SK-MEL-5 (cell line): ENCODE data around the gene CBFA2T3. TPM values are rescaled to one million over a fixed set of nuclear protein-coding genes. Genes with fewer than 3 reads are reported as not detected.
"Not testable (repeated sequence)": the region's sequence is repeated elsewhere in the genome, so short reads cannot be mapped to it uniquely, and the experiment has no call there.

Source experiments
- DNase-seq: peaks from one replicate; pipeline ENCODE4 v3.0.0-alpha.2; 2016; ENCODE audit warnings: low read depth, low spot score
- in situ Hi-C: cut with HindIII; loops from 2 replicates; pipeline ENCODE4 v1.10.0; 2016; ENCODE audit warnings: low sequenced_read_pairs, high pct_unique_total_duplicates, low pct_unique_long_range_greater_than_20kb
- polyA plus RNA-seq, 2 experiments: library from polyadenylated mRNA; depleted of rRNA; stranded (reverse); fragments of >200 nt; gene quantifications; 2 replicates each; pipeline ENCODE4 v1.2.3, GENCODE V29; 2015
- total RNA-seq: library from RNA; depleted of rRNA; stranded (reverse); fragments of >200 nt; shearing (Covaris generic); gene quantifications from 2 replicates; pipeline ENCODE4 v1.2.3, GENCODE V29; 2014; rRNA removed

The CBFA2T3 gene
- not detected in 2 replicates for total RNA-seq
- polyA plus RNA-seq (2015; cell fraction: cytosol; rRNA removed): 0.08 and 0.23 TPM in 2 replicates
- polyA plus RNA-seq (2015; cell fraction: nucleus; rRNA removed): 0.23 and 0.43 TPM in 2 replicates

DNA sequence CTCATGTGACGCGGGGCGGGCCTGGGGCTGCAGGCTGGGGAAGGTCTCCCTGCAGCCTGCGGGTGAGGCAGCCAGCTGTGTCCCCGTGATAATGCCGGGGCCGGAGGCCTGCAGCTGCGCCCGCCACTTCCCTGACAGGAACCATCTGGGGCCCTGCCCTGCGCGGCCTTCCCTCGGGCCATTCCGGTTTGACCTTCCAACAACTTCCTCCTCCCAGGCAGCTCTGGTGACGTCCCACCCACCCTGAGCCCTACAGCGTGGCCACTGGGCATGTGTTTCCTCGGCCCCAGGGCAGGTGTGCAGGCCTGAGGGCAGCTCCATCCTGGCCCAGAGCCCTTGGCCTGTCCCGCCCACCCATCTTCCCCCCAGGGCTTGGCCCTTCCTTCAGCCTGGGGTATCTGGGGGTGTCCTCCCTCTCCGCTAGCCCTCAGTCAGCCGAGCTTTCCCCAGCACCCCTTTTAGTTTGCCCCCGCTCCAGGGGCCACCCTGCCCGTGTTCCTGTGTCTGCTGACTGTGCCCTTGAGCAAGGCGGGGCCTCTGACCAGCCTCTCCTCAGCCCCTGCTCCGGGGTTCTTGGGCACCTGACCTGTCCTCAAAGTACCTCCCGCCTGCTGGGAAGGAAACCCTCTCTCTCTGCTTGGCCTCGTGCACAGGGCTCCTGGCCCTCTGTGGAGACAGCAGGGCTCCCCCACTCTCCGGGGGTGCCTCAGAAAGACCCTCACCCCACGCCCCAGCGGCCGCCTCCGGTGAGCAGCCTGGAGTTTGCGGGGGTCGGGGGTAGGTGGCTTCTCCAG, at the start of gene CBFA2T3:
Gene CBFA2T3 (minus strand): TSS at position 190 of the 794 bp plus-strand sequence. CDS start 400 bp downstream, outside the sequence.
- in situ Hi-C loops: no loop called here
- DNase-seq: no peak

GRCh38 chr16:89026121-89026612, 49.2 kb upstream of the CBFA2T3 start:
- in situ Hi-C loops: no loop called here

DNA sequence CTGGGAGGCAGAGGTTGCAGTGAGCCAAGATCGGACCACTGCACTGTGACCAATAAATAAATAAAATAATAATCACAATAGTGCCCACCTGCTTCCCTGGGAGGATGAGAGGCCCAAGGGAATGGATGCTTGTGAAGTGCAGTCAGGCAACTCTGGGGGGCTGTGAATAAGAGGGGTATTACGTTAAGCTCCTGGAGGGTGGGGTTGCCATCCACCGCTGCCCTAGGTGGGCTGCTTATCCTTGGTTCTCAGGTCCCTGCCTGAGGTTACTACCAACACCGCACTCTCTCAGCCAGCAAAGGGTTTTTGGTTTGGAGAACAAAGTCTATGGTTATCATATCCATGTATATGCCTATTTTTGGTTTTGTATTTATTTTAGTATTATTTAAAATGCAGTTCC, 48.6 kb upstream of the CBFA2T3 start:
- DNase-seq: no peak
- in situ Hi-C loops: no loop called here

More at GRCh38 chr16:89026121-89026612, 49.2 kb upstream of the CBFA2T3 start:
- DNase-seq: no peak

- no peak for DNase-seq
- in situ Hi-C loops: no loop called here
These were observed 47.6 kb upstream of the CBFA2T3 start for GRCh38 chr16:89024546-89025060.

- in situ Hi-C loops: no loop called here
- DNase-seq: no peak
These were observed 46.9 kb upstream of the CBFA2T3 start for GRCh38 chr16:89023621-89024511.

GRCh38 chr16:89023151-89023551, 46.1 kb upstream of the CBFA2T3 start:
- in situ Hi-C loops: no loop called here
- no peak for DNase-seq

- in situ Hi-C loops: no loop called here
- no peak for DNase-seq
These were observed 45.2 kb upstream of the CBFA2T3 start for GRCh38 chr16:89022051-89022836.

DNA sequence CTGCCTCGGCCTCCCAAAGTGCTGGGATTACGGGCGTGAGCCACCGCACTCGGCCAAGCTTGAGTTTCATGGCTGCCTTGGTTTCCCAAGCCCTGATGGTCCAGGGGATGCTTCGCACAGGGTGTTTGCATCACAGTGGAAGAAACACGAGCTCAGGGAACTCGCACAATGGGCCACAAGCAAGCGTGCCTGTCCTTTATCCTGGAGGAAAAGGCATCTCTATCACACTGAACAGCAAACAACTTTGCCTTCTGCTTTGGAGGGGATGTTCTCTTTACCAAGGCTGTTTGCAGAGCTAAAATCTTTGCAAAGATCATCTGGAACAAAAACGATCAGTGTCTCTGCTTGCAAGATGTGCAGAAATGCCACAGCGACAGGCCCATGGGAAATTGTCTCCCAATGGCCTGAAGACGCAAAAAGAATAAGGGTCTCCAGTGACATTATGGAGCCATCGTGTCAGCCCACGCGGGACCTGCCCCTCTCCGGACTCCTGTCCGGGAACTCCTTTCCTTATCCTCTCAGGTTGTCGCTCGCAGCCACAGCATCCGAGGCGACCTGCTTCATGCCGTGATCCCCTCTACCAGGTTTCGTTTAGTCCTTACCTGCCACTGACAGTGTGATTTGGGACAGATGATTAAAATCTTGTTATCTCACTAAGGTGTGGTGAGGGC, 44.1 kb upstream of the CBFA2T3 start:
- DNase-seq: no peak
- in situ Hi-C loops: no loop called here

- in situ Hi-C loops: no loop called here
- DNase-seq: no peak
These were observed 43.3 kb upstream of the CBFA2T3 start for GRCh38 chr16:89020068-89020924.

- in situ Hi-C loops: no loop called here
- no peak for DNase-seq
These were observed 42.5 kb upstream of the CBFA2T3 start for GRCh38 chr16:89019511-89019910.

GRCh38 chr16:89018282-89019158, 41.5 kb upstream of the CBFA2T3 start:
- DNase-seq: no peak
- in situ Hi-C loops: no loop called here

DNA sequence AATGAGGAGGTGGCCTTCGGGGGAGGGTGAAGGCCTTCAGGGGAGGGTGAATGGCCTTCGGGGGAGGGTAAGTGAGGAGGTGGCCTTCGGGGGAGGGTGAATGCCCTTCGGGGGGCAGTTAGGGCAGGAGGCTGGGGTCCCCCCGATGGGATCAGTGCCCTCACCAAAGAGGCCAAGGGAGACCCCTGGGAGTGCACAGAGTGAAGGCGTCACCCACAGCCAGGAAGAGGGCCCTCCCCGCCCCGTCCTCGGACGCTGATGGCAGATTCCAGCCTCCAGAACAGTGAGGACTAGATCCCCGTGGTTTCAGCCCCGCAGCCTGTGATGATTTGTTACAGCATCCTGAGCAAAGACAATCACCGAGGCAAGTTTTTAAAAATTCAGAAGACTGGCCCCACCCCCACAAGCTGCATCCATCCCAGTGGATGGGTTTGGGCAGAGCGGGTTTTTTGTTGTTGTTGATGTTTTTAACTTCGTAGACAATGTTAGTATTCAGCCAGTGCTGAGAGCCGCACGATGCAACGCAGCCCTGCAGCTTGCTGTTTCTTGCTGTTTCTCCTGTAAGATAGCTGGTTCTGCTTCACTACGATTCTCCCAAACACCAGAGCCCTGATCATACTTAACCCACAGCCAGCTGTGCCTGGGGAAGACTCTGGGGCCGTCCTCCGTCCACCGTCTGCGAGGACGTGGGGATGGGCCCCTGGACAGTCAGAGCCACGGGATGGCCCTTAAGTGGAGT, 40.7 kb upstream of the CBFA2T3 start:
- in situ Hi-C loops: no loop called here
- no peak for DNase-seq

DNA sequence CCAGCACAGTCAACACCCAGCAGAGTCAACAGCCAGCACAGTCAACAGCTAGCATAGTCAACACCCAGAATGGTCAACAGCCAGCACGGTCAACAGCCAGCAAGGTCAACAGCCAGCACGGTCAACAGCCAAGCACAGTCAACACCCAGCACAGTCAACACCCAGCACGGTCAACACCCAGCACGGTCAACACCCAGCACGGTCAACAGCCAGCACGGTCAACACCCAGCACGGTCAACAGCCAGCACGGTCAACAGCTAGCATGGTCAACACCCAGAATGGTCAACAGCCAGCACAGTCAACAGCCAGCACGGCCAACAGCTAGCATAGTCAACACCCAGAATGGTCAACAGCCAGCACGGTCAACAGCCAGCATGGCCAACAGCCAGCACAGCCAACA, 39.6 kb upstream of the CBFA2T3 start:
- DNase-seq, in situ Hi-C loops: not testable (repeated sequence)

GRCh38 chr16:89015271-89015859, 38.4 kb upstream of the CBFA2T3 start:
- no peak for DNase-seq
- in situ Hi-C loops: no loop called here
